Prostate gland (tissue), 2 donors: Measurements from ENCODE around the gene GNPTAB. TPM values are rescaled to one million over a fixed set of nuclear protein-coding genes. Genes with fewer than 3 reads are reported as not detected.

Experiments
- DNase-seq: peaks from one replicate; pipeline ENCODE4 v3.0.0-alpha.2; 2019; ENCODE audit warnings: low spot score
- H3K27ac ChIP-seq, 2 donors: fragments of 200-600 bp; sonication (generic); 2 replicates each; pipeline ENCODE4 v1.5.1; 2017 to 2019
- H3K27me3 ChIP-seq: fragments of 200-600 bp; sonication (generic); replicated peaks from 2 replicates; pipeline ENCODE4 v1.5.1; 2019; ENCODE audit not compliant: insufficient read depth
- H3K36me3 ChIP-seq, 2 donors: fragments of 200-600 bp; sonication (generic); 1 replicate in 1 of 2; 2 replicates in 1 of 2; pipeline versions ENCODE4 v1.5.1 to v1.8.1; 2017 to 2019
- H3K4me1 ChIP-seq: fragments of 200-600 bp; sonication (generic); replicated peaks from 2 replicates; pipeline ENCODE4 v1.5.1; 2019
- H3K4me3 ChIP-seq, 2 donors: fragments of 200-600 bp; sonication (generic); 2 replicates each; pipeline ENCODE4 v1.5.1; 2017 to 2019
- H3K9me3 ChIP-seq: fragments of 200-600 bp; sonication (generic); 2 replicates; pipeline ENCODE4 v1.5.1; 2017
- CTCF ChIP-seq, 4 experiments: fragments of 200-600 bp in 2 of 4; fragments of 450-650 bp in 2 of 4; sonication (generic) in 2 of 4; IDR thresholded peaks; 1 replicate in 3 of 4; 2 replicates in 1 of 4; pipeline ENCODE4 v1.5.1; 2016 to 2019; ENCODE audit warnings: antibody characterized with exemption in 4 of 4, mild to moderate bottlenecking in 2 of 4, moderate library complexity in 2 of 4
- POLR2A ChIP-seq: fragments of 450-650 bp; IDR thresholded peaks from one replicate; pipeline ENCODE4 v1.6.1; 2016; ENCODE audit warnings: antibody characterized with exemption, mild to moderate bottlenecking
- POLR2AphosphoS5 ChIP-seq: sonication (generic); formaldehyde crosslinking; IDR thresholded peaks from one replicate; pipeline ENCODE4 v1.6.1; 2017; ENCODE audit warnings: antibody characterized with exemption
- WGBS: methylation state at CpG from one replicate; pipeline ENCODE4 v1.1.5; 2018; 5-methylcytosine and 5-hydroxymethylcytosine counted together
- intact Hi-C: fragments of 100-400 bp; cut with DNase I; formaldehyde crosslinking; loops from one replicate; pipeline ENCODE4 v1.14.2; 2022
- total RNA-seq, 2 donors: library from RNA; depleted of rRNA; stranded (reverse); fragments of >200 nt; gene quantifications; one replicate each; pipeline ENCODE4 v1.1.0, GENCODE V29; 2016

Gene GNPTAB
- total RNA-seq, 2 donors from 2014 or later: 49.9 to 52.7 TPM

GRCh38 chr12:101803978-101804377, 26.8 kb downstream of the GNPTAB start:
- intact Hi-C loops: no loop called here
- H3K27me3 ChIP-seq: no peaks in the 10 kb centered on the region
- no peak for DNase-seq
- TF ChIP-seq CTCF (IDR thresholded peaks at IDR 0.05): no peak
- TF ChIP-seq POLR2AphosphoS5: no peak
- no peak overlapping the region for H3K4me3 ChIP-seq
- no peak overlapping the region for H3K27ac ChIP-seq
- H3K4me1 ChIP-seq: no peaks in the 10 kb centered on the region
- H3K9me3 ChIP-seq: no peaks in the 10 kb centered on the region
- 94% methylated on average over 5 of the region's 5 CpGs for WGBS
- H3K36me3 ChIP-seq: no peaks in the 10 kb centered on the region

- Histone ChIP-seq H3K27me3 (no peaks in the 10 kb centered on the region), H3K4me1 (no peaks in the 10 kb centered on the region), H3K9me3 (no peaks in the 10 kb centered on the region), H3K36me3 (no peaks in the 10 kb centered on the region), H3K27ac (no peak overlapping the region), H3K4me3 (no peak overlapping the region)
- intact Hi-C loops: no loop called here
- WGBS: 91% methylated on average over 2 of the region's 2 CpGs
- TF ChIP-seq CTCF (IDR thresholded peaks at IDR 0.05) (no peak), POLR2A (no peak), POLR2AphosphoS5 (no peak)
- no peak for DNase-seq
These were observed 28.3 kb downstream of the GNPTAB start for GRCh38 chr12:101802486-101802885.

GRCh38 chr12:101799774-101800173, 31.0 kb downstream of the GNPTAB start:
- DNase-seq: no peak
- Histone ChIP-seq H3K4me3 (no peak overlapping the region), H3K27me3 (no peaks in the 10 kb centered on the region), H3K9me3 (no peaks in the 10 kb centered on the region), H3K4me1 (no peaks in the 10 kb centered on the region), H3K36me3 (no peaks in the 10 kb centered on the region), H3K27ac (no peak overlapping the region)
- intact Hi-C loops: no loop called here
- WGBS: 76% methylated on average over 3 of the region's 3 CpGs
- TF ChIP-seq CTCF (IDR thresholded peaks at IDR 0.05) (no peak), POLR2A (no peak), POLR2AphosphoS5 (no peak)

- WGBS: 95% methylated on average over 4 of the region's 4 CpGs
- no peak overlapping the region for H3K27ac ChIP-seq
- TF ChIP-seq CTCF (IDR thresholded peaks at IDR 0.05): no peak
- no peak for TF ChIP-seq POLR2A
- no peak for TF ChIP-seq POLR2AphosphoS5
- H3K27me3 ChIP-seq: no peaks in the 10 kb centered on the region
- H3K9me3 ChIP-seq: no peaks in the 10 kb centered on the region
- H3K4me1 ChIP-seq: no peaks in the 10 kb centered on the region
- no peaks in the 10 kb centered on the region for H3K36me3 ChIP-seq
- no peak overlapping the region for H3K4me3 ChIP-seq
- intact Hi-C loops: no loop called here
- no peak for DNase-seq
These were observed 35.0 kb downstream of the GNPTAB start for GRCh38 chr12:101795786-101796185.

GRCh38 chr12:101795013-101795412, 35.7 kb downstream of the GNPTAB start:
- TF ChIP-seq POLR2A (no peak), CTCF (IDR thresholded peaks at IDR 0.05) (no peak), POLR2AphosphoS5 (no peak)
- intact Hi-C loops: no loop called here
- no peaks in the 10 kb centered on the region for H3K4me1 ChIP-seq
- no peaks in the 10 kb centered on the region for H3K36me3 ChIP-seq
- WGBS: 95% methylated on average over 1 of the region's 1 CpG
- DNase-seq: no peak
- H3K27me3 ChIP-seq: no peaks in the 10 kb centered on the region
- no peak overlapping the region for H3K27ac ChIP-seq
- H3K4me3 ChIP-seq: no peak overlapping the region
- H3K9me3 ChIP-seq: no peaks in the 10 kb centered on the region
